ENCODE data around the gene SERPIND1.
"Not testable (repeated sequence)": the region's sequence is repeated elsewhere in the genome, so short reads cannot be mapped to it uniquely, and the experiment has no call there.

Gene SERPIND1

GRCh38 chr22:20747223-20747622, 26.7 kb upstream of the SERPIND1 start:
- DNase-seq (ENCODE audit: low read depth, low spot score), result no peak

GRCh38 chr22:20748082-20748481, 25.8 kb upstream of the SERPIND1 start:
- no peak for DNase-seq (ENCODE audit: low read depth, low spot score)

- DNase-seq (ENCODE audit: low read depth, low spot score), result no peak
These were observed 25.0 kb upstream of the SERPIND1 start for GRCh38 chr22:20748731-20749428.

- DNase-seq (ENCODE audit: low read depth, low spot score), result no peak
These were observed 24.5 kb upstream of the SERPIND1 start for GRCh38 chr22:20749453-20749852.

GRCh38 chr22:20750461-20751184, 23.3 kb upstream of the SERPIND1 start:
- DNase-seq (ENCODE audit: low read depth, low spot score), result no peak

GRCh38 chr22:20751185-20751851, 22.6 kb upstream of the SERPIND1 start:
- DNase-seq (ENCODE audit: low read depth, low spot score), result no peak

GRCh38 chr22:20752104-20752741, 21.7 kb upstream of the SERPIND1 start:
- DNase-seq (ENCODE audit: low read depth, low spot score), result no peak

GRCh38 chr22:20752873-20753272, 21.0 kb upstream of the SERPIND1 start:
- DNase-seq (ENCODE audit: low read depth, low spot score), result no peak

- no peak for DNase-seq (ENCODE audit: low read depth, low spot score)
These were observed 17.1 kb upstream of the SERPIND1 start for GRCh38 chr22:20756846-20757245.

- no peak for DNase-seq (ENCODE audit: low read depth, low spot score)
These were observed 15.2 kb upstream of the SERPIND1 start for GRCh38 chr22:20758688-20759087.

GRCh38 chr22:20760084-20760483, 13.8 kb upstream of the SERPIND1 start:
- no peak for DNase-seq (ENCODE audit: low read depth, low spot score)

GRCh38 chr22:20761536-20761935, 12.4 kb upstream of the SERPIND1 start:
- no peak for DNase-seq (ENCODE audit: low read depth, low spot score)

- no peak for DNase-seq (ENCODE audit: low read depth, low spot score)
These were observed 11.6 kb upstream of the SERPIND1 start for GRCh38 chr22:20762233-20762796.

GRCh38 chr22:20763630-20764470, 10.1 kb upstream of the SERPIND1 start:
- DNase-seq (ENCODE audit: low read depth, low spot score), result no peak

GRCh38 chr22:20764471-20764720, 9.5 kb upstream of the SERPIND1 start:
- DNase-seq (ENCODE audit: low read depth, low spot score), result no peak

- no peak for DNase-seq (ENCODE audit: low read depth, low spot score)
These were observed 9.2 kb upstream of the SERPIND1 start for GRCh38 chr22:20764729-20765128.

GRCh38 chr22:20765938-20766337, 8.0 kb upstream of the SERPIND1 start:
- DNase-seq (ENCODE audit: low read depth, low spot score), result no peak

GRCh38 chr22:20766530-20766929, 7.4 kb upstream of the SERPIND1 start:
- DNase-seq (ENCODE audit: low read depth, low spot score), result no peak

- not testable (repeated sequence) for DNase-seq (ENCODE audit: low read depth, low spot score)
These were observed 4.5 kb upstream of the SERPIND1 start for GRCh38 chr22:20769496-20769826.

GRCh38 chr22:20771918-20772625, 1.8 kb upstream of the SERPIND1 start:
- no peak for DNase-seq (ENCODE audit: low read depth, low spot score)

GRCh38 chr22:20774882-20775281, 969 bp downstream of the SERPIND1 start:
- DNase-seq (ENCODE audit: low read depth, low spot score), result no peak
